Astrocyte (in vitro differentiated cells and primary cell): ENCODE data around the gene CREB1. TPM values are rescaled to one million over a fixed set of nuclear protein-coding genes. Genes with fewer than 3 reads are reported as not detected.

ENCODE experiments used
- DNase-seq: peaks from one replicate; pipeline ENCODE4 v3.0.0-alpha.2; 2010; ENCODE audit warnings: low read depth
- FAIRE-seq: peaks from 2 replicates; lab custom pipeline; 2011; peaks lifted over from hg19 to GRCh38; lab: Jason Lieb, UNC
- H2AFZ ChIP-seq: 2 replicates; pipeline ENCODE4 v1.6.0; 2012; ENCODE audit warnings: low read depth, low read length, inconsistent platforms
- H3K27ac ChIP-seq: 2 replicates; pipeline ENCODE4 v1.5.1; 2011; ENCODE audit warnings: low read depth, low read length, inconsistent platforms
- H3K27me3 ChIP-seq: 2 replicates; pipeline ENCODE4 v1.6.0; 2011; ENCODE audit warnings: low read length, inconsistent platforms; ENCODE audit not compliant: insufficient read depth
- H3K36me3 ChIP-seq: 2 replicates; pipeline ENCODE4 v1.5.1; 2011; ENCODE audit warnings: low read length, inconsistent platforms; ENCODE audit not compliant: insufficient read depth
- H3K4me1 ChIP-seq: 2 replicates; pipeline ENCODE4 v1.5.1; 2011; ENCODE audit warnings: low read length, inconsistent platforms; ENCODE audit not compliant: insufficient read depth
- H3K4me2 ChIP-seq: 2 replicates; pipeline ENCODE4 v1.6.0; 2012; ENCODE audit warnings: low read length, inconsistent platforms
- H3K4me3 ChIP-seq: 2 replicates; pipeline ENCODE4 v1.5.1; 2011; ENCODE audit warnings: low read depth, mild to moderate bottlenecking, low read length, inconsistent platforms; ENCODE audit not compliant: insufficient read depth
- H3K79me2 ChIP-seq: 2 replicates; pipeline ENCODE4 v1.6.0; 2012; ENCODE audit warnings: mild to moderate bottlenecking, low read length, inconsistent platforms; ENCODE audit not compliant: insufficient read depth
- H3K9ac ChIP-seq: 2 replicates; pipeline ENCODE4 v1.6.0; 2012; ENCODE audit warnings: mild to moderate bottlenecking, low read length, inconsistent platforms
- H3K9me3 ChIP-seq: 2 replicates; pipeline ENCODE4 v1.5.1; 2012; ENCODE audit warnings: low read depth, mild to moderate bottlenecking, low read length, inconsistent platforms; ENCODE audit not compliant: insufficient read depth
- H4K20me1 ChIP-seq: 2 replicates; pipeline ENCODE4 v1.6.0; 2012; ENCODE audit warnings: low read length, inconsistent platforms; ENCODE audit not compliant: insufficient read depth
- H3K27ac Mint-ChIP-seq: one replicate; pipeline ENCODE4 v1.8.0; 2021; ENCODE audit warnings: mild to moderate bottlenecking, mixed read lengths; ENCODE audit not compliant: unreplicated experiment
- H3K27me3 Mint-ChIP-seq: one replicate; pipeline ENCODE4 v1.8.0; 2021; ENCODE audit warnings: low read depth, mixed read lengths; ENCODE audit not compliant: unreplicated experiment
- H3K36me3 Mint-ChIP-seq: one replicate; pipeline ENCODE4 v1.8.0; 2021; ENCODE audit warnings: low read depth, mixed read lengths; ENCODE audit not compliant: unreplicated experiment
- H3K4me1 Mint-ChIP-seq: one replicate; pipeline ENCODE4 v1.8.0; 2021; ENCODE audit warnings: low read depth, mixed read lengths; ENCODE audit not compliant: unreplicated experiment
- H3K4me3 Mint-ChIP-seq: one replicate; pipeline ENCODE4 v1.8.0; 2021; ENCODE audit warnings: mild to moderate bottlenecking, moderate library complexity, mixed read lengths; ENCODE audit not compliant: unreplicated experiment
- H3K9me3 Mint-ChIP-seq: one replicate; pipeline ENCODE4 v1.8.0; 2021; ENCODE audit warnings: mild to moderate bottlenecking, mixed read lengths; ENCODE audit not compliant: unreplicated experiment
- CTCF ChIP-seq: IDR thresholded peaks from 2 replicates; pipeline ENCODE4 v1.5.1; 2011; ENCODE audit warnings: low read depth, mild to moderate bottlenecking, inconsistent platforms, low read length, moderate library complexity; ENCODE audit not compliant: insufficient read depth
- EZH2 ChIP-seq: IDR thresholded peaks from 2 replicates; pipeline ENCODE4 v1.6.1; 2012; ENCODE audit warnings: mild to moderate bottlenecking, low read length, inconsistent platforms; ENCODE audit not compliant: insufficient read depth
- total RNA-seq: library from RNA; stranded (reverse); gene quantifications from 2 replicates; pipeline ENCODE4 v1.2.1, GENCODE V29; 2021

CREB1 gene
- total RNA-seq, 1 donor from 2014 or later: 63.3 TPM

- H3K36me3 Mint-ChIP-seq: peaks cover 22% of the 10 kb centered on the region
Observed at GRCh38 chr2:207584952-207585351, 55.2 kb downstream of the CREB1 start.

GRCh38 chr2:207587305-207587704, 57.5 kb downstream of the CREB1 start:
- no peaks in the 10 kb centered on the region for H3K27me3 Mint-ChIP-seq
- H3K79me2 ChIP-seq: no peaks in the 10 kb centered on the region
- H3K36me3 Mint-ChIP-seq: peaks cover 32% of the 10 kb centered on the region
- TF ChIP-seq CTCF (no peak), EZH2 (no peak)
- no peaks in the 10 kb centered on the region for H3K9me3 ChIP-seq
- H3K4me1 ChIP-seq: no peaks in the 10 kb centered on the region
- no peaks in the 10 kb centered on the region for H3K27me3 ChIP-seq
- H3K9me3 Mint-ChIP-seq: no peaks in the 10 kb centered on the region
- no peak overlapping the region for H3K4me3 Mint-ChIP-seq
- no peak overlapping the region for H3K27ac ChIP-seq
- H4K20me1 ChIP-seq: no peaks in the 10 kb centered on the region
- no peak overlapping the region for H3K27ac Mint-ChIP-seq
- H3K4me3 ChIP-seq: no peak overlapping the region
- FAIRE-seq: no peak
- DNase-seq: no peak
- no peak overlapping the region for H2AFZ ChIP-seq
- H3K4me2 ChIP-seq: no peak overlapping the region
- H3K9ac ChIP-seq: no peak overlapping the region
- no peaks in the 10 kb centered on the region for H3K4me1 Mint-ChIP-seq
- H3K36me3 ChIP-seq: peaks cover 21% of the 10 kb centered on the region

More at GRCh38 chr2:207584952-207585351, 55.2 kb downstream of the CREB1 start:
- DNase-seq (no peak), FAIRE-seq (no peak)
- no peaks in the 10 kb centered on the region for H4K20me1 ChIP-seq
- Mint-ChIP-seq H3K4me1 (no peaks in the 10 kb centered on the region), H3K4me3 (no peak overlapping the region), H3K9me3 (no peaks in the 10 kb centered on the region), H3K27ac (no peak overlapping the region), H3K27me3 (no peaks in the 10 kb centered on the region)
- H2AFZ ChIP-seq: no peak overlapping the region
- H3K9me3 ChIP-seq: no peaks in the 10 kb centered on the region
- H3K27ac ChIP-seq: no peak overlapping the region
- no peak overlapping the region for H3K4me2 ChIP-seq
- no peaks in the 10 kb centered on the region for H3K27me3 ChIP-seq
- H3K36me3 ChIP-seq: peaks cover 30% of the 10 kb centered on the region
- H3K9ac ChIP-seq: no peak overlapping the region
- no peak overlapping the region for H3K4me3 ChIP-seq
- TF ChIP-seq CTCF (no peak), EZH2 (no peak)
- no peaks in the 10 kb centered on the region for H3K79me2 ChIP-seq
- no peaks in the 10 kb centered on the region for H3K4me1 ChIP-seq

- H3K27me3 Mint-ChIP-seq: no peaks in the 10 kb centered on the region
- peaks cover 26% of the 10 kb centered on the region for H3K36me3 ChIP-seq
- no peaks in the 10 kb centered on the region for H3K9me3 ChIP-seq
- FAIRE-seq (no peak), DNase-seq (no peak)
- H2AFZ ChIP-seq: no peak overlapping the region
- H3K27ac ChIP-seq: no peak overlapping the region
- TF ChIP-seq CTCF (no peak), EZH2 (no peak)
- H3K9ac ChIP-seq: no peak overlapping the region
- no peaks in the 10 kb centered on the region for H3K4me1 ChIP-seq
- no peaks in the 10 kb centered on the region for H3K27me3 ChIP-seq
- H3K4me3 ChIP-seq: no peak overlapping the region
- no peak overlapping the region for H3K4me3 Mint-ChIP-seq
- H3K4me2 ChIP-seq: no peak overlapping the region
- no peaks in the 10 kb centered on the region for H3K9me3 Mint-ChIP-seq
- no peaks in the 10 kb centered on the region for H3K79me2 ChIP-seq
- peaks cover 38% of the 10 kb centered on the region for H3K36me3 Mint-ChIP-seq
- no peaks in the 10 kb centered on the region for H4K20me1 ChIP-seq
- no peak overlapping the region for H3K27ac Mint-ChIP-seq
- H3K4me1 Mint-ChIP-seq: no peaks in the 10 kb centered on the region
Observed at GRCh38 chr2:207589143-207589542, 59.4 kb downstream of the CREB1 start.
